Ascending aorta (tissue), 2 donors: Measurements from ENCODE around the gene AKR1A1. TPM values are rescaled to one million over a fixed set of nuclear protein-coding genes. Genes with fewer than 3 reads are reported as not detected.
A peak's percentile ranks its signal among the peaks of the same experiment; 100 is the strongest.
"Not testable (repeated sequence)": the region's sequence is repeated elsewhere in the genome, so short reads cannot be mapped to it uniquely, and the experiment has no call there.

Experiments
- DNase-seq, 2 donors: peaks; one replicate each; pipeline ENCODE4 v3.0.0-alpha.2; 2019; ENCODE audit warnings: low spot score in 2 of 2
- H3K27ac ChIP-seq, 2 donors: fragments of 200-600 bp; sonication (generic); one replicate each; pipeline ENCODE4 v1.5.1; 2016 to 2017; ENCODE audit warnings: mild to moderate bottlenecking in 1 of 2
- H3K27me3 ChIP-seq: fragments of 200-600 bp; sonication (generic); one replicate; pipeline ENCODE4 v1.5.1; 2017
- H3K36me3 ChIP-seq, 2 donors: fragments of 200-600 bp; sonication (generic); one replicate each; pipeline ENCODE4 v1.5.1; 2016
- H3K4me1 ChIP-seq, 2 donors: fragments of 200-600 bp; sonication (generic); one replicate each; pipeline ENCODE4 v1.5.1; 2016 to 2017; ENCODE audit warnings: mild to moderate bottlenecking in 1 of 2
- H3K4me3 ChIP-seq, 2 donors: fragments of 200-600 bp; sonication (generic); one replicate each; pipeline ENCODE4 v1.5.1; 2016 to 2017; ENCODE audit warnings: mild to moderate bottlenecking in 1 of 2
- H3K9me3 ChIP-seq, 2 donors: fragments of 200-600 bp; sonication (generic); one replicate each; pipeline ENCODE4 v1.5.1; 2016
- CTCF ChIP-seq, 3 experiments: fragments of 200-600 bp in 2 of 3; fragments of 450-650 bp in 1 of 3; sonication (generic) in 2 of 3; IDR thresholded peaks; one replicate each; pipeline ENCODE4 v1.5.1; 2016 to 2019; ENCODE audit warnings: antibody characterized with exemption in 3 of 3, mild to moderate bottlenecking in 1 of 3, moderate library complexity in 1 of 3
- intact Hi-C: fragments of 100-400 bp; cut with DNase I; formaldehyde crosslinking; loops from one replicate; pipeline ENCODE4 v1.15.1; 2023
- total RNA-seq: library from RNA; depleted of rRNA; stranded (reverse); fragments of >200 nt; gene quantifications from one replicate; pipeline ENCODE4 v1.1.0, GENCODE V29; 2016

Gene AKR1A1
- total RNA-seq, 1 donor from 2014 or later, result 77.5 TPM

GRCh38 chr1:45522324-45523104 lies 28.1 kb upstream of the AKR1A1 start:
- no peaks in the 10 kb centered on the region for H3K9me3 ChIP-seq
- H3K4me1 ChIP-seq, result peaks cover 0 to 13% of the 10 kb centered on the region in 2 donors
- intact Hi-C loops, result no loop called here
- H3K27ac ChIP-seq, result peak overlapping the region; percentile 90 to 96
- H3K36me3 ChIP-seq, result peaks cover 4 to 11% of the 10 kb centered on the region in 2 donors
- no peak for TF ChIP-seq CTCF (IDR thresholded peaks at IDR 0.05)
- peak overlapping the region; percentile 60 to 93 for H3K4me3 ChIP-seq
- H3K27me3 ChIP-seq, result no peaks in the 10 kb centered on the region
- DNase-seq, result no peak

GRCh38 chr1:45523516-45523915 lies 27.1 kb upstream of the AKR1A1 start:
- H3K9me3 ChIP-seq, H3K4me3 ChIP-seq, H3K27ac ChIP-seq, DNase-seq, intact Hi-C loops, H3K27me3 ChIP-seq, H3K36me3 ChIP-seq: not testable (repeated sequence)
- H3K4me1 ChIP-seq, result peaks cover 0 to 13% of the 10 kb centered on the region in 2 donors

DNA sequence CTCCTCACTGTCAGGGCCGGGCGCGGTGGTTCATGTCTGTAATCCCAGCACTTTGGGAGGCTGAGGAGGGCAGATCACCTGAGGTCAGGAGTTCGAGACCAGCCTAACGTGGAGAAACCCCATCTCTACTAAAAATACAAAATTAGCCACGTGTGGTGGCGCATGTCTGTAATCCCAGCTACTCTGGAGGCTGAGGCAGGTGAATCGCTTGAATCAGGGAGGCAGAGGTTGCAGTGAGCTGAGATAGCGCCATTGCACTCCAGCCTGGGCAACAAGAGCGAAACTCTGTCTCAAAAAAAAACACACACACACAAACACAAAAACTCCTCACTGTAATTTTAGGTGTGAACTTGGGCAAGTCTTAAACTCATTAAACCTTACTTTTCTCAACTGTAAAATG lies 26.7 kb upstream of the AKR1A1 start:
- H3K27me3 ChIP-seq, H3K27ac ChIP-seq, intact Hi-C loops, H3K9me3 ChIP-seq, H3K36me3 ChIP-seq, H3K4me3 ChIP-seq, DNase-seq: not testable (repeated sequence)
- H3K4me1 ChIP-seq, result peaks cover 0 to 12% of the 10 kb centered on the region in 2 donors

DNA sequence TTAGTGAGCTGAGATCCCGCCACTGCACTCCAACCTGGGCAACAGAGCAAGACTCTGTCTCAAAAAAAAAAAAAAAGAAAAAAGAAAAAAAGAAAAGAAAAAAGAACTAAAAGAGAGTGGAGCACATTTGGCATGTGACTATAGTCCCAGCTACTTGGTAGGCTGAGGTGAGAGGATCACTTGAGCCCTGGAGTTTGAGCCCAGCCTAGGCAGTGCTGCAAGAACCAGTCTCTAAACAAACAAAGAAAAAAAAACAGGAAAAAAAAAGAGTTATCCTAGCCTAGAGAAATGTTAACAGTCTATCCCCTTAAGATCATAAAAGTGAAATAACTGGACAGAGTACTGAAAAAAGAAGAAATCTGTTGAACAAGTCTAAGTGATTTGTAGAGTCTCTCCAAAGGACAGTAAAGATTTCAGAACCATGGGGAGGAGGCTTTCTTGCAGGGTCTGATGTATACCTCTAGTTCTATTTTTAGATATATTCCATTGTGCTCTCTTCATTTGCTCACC lies 24.4 kb upstream of the AKR1A1 start:
- no peak for DNase-seq
- Histone ChIP-seq H3K4me3 (no peak overlapping the region), H3K27ac (no peak overlapping the region), H3K36me3 (no peaks in the 10 kb centered on the region), H3K4me1 (peaks cover 0 to 5% of the 10 kb centered on the region in 2 donors), H3K9me3 (no peaks in the 10 kb centered on the region), H3K27me3 (no peaks in the 10 kb centered on the region)
- TF ChIP-seq CTCF (IDR thresholded peaks at IDR 0.05), result no peak
- intact Hi-C loops, result no loop called here

DNA sequence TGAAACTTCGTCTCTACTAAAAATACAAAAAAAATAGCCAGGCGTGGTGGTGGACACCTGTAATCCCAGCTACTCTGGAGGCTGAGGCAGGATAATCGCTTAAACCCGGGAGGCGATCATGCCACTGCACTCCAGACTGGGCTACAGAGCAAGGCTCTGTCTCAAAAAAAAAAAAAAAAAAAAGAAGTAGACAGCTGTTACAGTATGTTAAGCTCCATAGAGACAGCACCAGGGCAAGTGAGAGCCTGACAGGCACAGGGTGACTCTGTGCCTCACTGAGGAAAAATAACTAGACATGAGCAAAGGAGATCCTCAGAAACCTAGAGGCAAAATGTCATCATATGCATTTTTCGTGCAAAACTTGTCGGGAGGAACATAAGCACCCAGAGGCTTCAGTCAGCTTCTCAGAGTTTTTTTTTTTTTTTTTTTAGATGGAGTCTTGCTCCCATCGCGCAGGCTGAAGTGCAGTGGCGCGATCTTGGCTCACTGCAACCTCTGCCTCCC lies 19.9 kb upstream of the AKR1A1 start:
- no peaks in the 10 kb centered on the region for H3K9me3 ChIP-seq
- H3K4me3 ChIP-seq, result no peak overlapping the region
- no peak for DNase-seq
- intact Hi-C loops, result no loop called here
- no peaks in the 10 kb centered on the region for H3K36me3 ChIP-seq
- no peak overlapping the region for H3K27ac ChIP-seq
- H3K27me3 ChIP-seq, result no peaks in the 10 kb centered on the region
- no peaks in the 10 kb centered on the region for H3K4me1 ChIP-seq
- no peak for TF ChIP-seq CTCF (IDR thresholded peaks at IDR 0.05)

GRCh38 chr1:45531873-45532272 lies 18.8 kb upstream of the AKR1A1 start:
- no peak overlapping the region for H3K4me3 ChIP-seq
- no peaks in the 10 kb centered on the region for H3K27me3 ChIP-seq
- DNase-seq, result no peak
- no peaks in the 10 kb centered on the region for H3K9me3 ChIP-seq
- no peaks in the 10 kb centered on the region for H3K36me3 ChIP-seq
- no peak for TF ChIP-seq CTCF (IDR thresholded peaks at IDR 0.05)
- H3K27ac ChIP-seq, result no peak overlapping the region
- intact Hi-C loops, result no loop called here
- H3K4me1 ChIP-seq, result no peaks in the 10 kb centered on the region
